ENCODE results near the gene DCUN1D3. TPM values are rescaled to one million over a fixed set of nuclear protein-coding genes. Genes with fewer than 3 reads are reported as not detected.

Gene DCUN1D3
- total and polyA plus RNA-seq, 3 donors from 2014 or later, result 15.2 to 19.5 (median 16.5) TPM

DNA sequence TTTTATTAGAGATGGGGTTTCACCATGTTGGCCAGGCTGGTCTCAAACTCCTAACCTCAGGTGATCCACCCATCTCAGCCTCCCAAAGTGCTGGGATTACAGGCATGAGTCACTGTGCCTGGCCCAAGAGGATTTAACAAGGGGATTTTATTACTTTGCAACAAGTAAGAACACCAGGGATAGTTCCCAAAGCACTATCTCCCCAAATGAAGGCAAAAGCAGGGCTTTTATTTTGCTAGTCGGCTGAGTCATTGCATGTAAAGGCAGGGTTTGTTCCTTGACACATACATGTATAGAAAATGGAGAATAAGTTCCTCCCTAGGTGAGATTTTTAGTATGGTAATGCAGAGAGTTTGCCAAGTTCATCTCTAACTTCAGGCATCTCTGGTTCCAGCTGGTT lies 69.8 kb downstream of the DCUN1D3 start:
- Histone ChIP-seq H3K9me3 (no peaks in the 10 kb centered on the region), H3K4me3 (no peak overlapping the region), H3K36me3 (ENCODE audit: low read depth, missing control alignments) (no peaks in the 10 kb centered on the region), H3K27me3 (no peaks in the 10 kb centered on the region), H3K27ac (no peak overlapping the region), H3K4me1 (no peaks in the 10 kb centered on the region)
- no peak for TF ChIP-seq POLR2A (IDR thresholded peaks at IDR 0.05)
- TF ChIP-seq, protein P1, sequence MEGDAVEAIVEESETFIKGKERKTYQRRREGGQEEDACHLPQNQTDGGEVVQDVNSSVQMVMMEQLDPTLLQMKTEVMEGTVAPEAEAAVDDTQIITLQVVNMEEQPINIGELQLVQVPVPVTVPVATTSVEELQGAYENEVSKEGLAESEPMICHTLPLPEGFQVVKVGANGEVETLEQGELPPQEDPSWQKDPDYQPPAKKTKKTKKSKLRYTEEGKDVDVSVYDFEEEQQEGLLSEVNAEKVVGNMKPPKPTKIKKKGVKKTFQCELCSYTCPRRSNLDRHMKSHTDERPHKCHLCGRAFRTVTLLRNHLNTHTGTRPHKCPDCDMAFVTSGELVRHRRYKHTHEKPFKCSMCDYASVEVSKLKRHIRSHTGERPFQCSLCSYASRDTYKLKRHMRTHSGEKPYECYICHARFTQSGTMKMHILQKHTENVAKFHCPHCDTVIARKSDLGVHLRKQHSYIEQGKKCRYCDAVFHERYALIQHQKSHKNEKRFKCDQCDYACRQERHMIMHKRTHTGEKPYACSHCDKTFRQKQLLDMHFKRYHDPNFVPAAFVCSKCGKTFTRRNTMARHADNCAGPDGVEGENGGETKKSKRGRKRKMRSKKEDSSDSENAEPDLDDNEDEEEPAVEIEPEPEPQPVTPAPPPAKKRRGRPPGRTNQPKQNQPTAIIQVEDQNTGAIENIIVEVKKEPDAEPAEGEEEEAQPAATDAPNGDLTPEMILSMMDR (IDR thresholded peaks at IDR 0.05), result no peak
- no peak for DNase-seq
- 73 to 84% methylated on average over 1 of the region's 1 CpG for WGBS, 2 donors
- intact Hi-C loops (cut with DNase I; ENCODE audit: low total_unique reads), result no loop called here

DNA sequence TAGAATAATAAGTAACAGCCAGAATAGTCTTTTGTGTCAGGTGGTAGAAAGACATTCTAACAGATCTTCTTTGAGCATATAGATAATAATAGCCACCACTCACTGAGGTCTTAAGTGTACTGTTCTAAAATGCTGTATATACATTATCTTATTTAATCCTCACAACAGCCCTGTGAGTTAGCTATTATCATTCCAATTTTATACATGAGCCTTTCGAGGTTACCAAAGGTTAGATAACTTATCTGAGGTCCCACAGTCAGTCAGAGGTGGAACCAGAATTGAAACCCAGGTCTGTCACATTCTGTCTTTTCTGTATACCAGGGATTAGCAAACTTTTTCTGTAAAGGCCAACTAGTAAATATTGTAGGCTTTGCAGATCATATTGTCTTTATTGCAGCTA lies 70.6 kb downstream of the DCUN1D3 start:
- Histone ChIP-seq H3K36me3 (ENCODE audit: low read depth, missing control alignments) (no peaks in the 10 kb centered on the region), H3K9me3 (no peaks in the 10 kb centered on the region), H3K4me3 (no peak overlapping the region), H3K4me1 (no peaks in the 10 kb centered on the region), H3K27me3 (no peaks in the 10 kb centered on the region), H3K27ac (no peak overlapping the region)
- TF ChIP-seq, protein P1 (IDR thresholded peaks at IDR 0.05), result no peak
- TF ChIP-seq POLR2A (IDR thresholded peaks at IDR 0.05), result no peak
- no peak for DNase-seq
- intact Hi-C loops (cut with DNase I; ENCODE audit: low total_unique reads), result no loop called here
- 87 to 93% methylated on average over 1 of the region's 1 CpG for WGBS, 2 donors

DNA sequence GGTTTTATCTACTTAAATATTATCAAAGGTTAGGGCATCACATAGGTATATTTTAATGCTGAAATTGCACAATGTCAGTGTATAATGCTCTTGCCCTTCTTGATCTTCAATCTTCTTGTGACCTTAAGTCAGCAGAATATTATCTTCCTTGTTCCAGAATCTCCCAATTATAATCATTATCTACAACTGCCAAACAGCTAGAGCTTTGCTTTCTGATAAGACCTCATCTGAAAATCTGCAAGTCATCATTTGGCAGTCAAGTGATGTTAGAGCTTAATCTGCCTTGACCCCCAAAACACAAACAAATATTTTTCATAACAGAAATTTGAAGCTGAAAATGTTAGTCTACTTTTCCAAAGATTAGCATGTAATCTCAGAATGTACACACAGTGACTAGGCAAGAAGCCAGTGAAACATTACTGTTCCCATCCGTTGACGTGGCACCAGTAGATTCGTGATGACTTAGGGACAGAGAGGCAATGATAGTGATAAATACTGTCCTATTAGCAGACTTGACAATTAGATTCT lies 74.1 kb downstream of the DCUN1D3 start:
- TF ChIP-seq POLR2A (IDR thresholded peaks at IDR 0.05), result no peak
- TF ChIP-seq, protein P1 (IDR thresholded peaks at IDR 0.05), result no peak
- DNase-seq, result no peak
- Histone ChIP-seq H3K4me3 (no peak overlapping the region), H3K9me3 (no peaks in the 10 kb centered on the region), H3K36me3 (ENCODE audit: low read depth, missing control alignments) (no peaks in the 10 kb centered on the region), H3K27me3 (no peaks in the 10 kb centered on the region), H3K27ac (no peak overlapping the region), H3K4me1 (no peaks in the 10 kb centered on the region)
- intact Hi-C loops (cut with DNase I; ENCODE audit: low total_unique reads), result no loop called here
- WGBS, 2 donors, result 28 to 49% methylated on average over 3 of the region's 3 CpGs

DNA sequence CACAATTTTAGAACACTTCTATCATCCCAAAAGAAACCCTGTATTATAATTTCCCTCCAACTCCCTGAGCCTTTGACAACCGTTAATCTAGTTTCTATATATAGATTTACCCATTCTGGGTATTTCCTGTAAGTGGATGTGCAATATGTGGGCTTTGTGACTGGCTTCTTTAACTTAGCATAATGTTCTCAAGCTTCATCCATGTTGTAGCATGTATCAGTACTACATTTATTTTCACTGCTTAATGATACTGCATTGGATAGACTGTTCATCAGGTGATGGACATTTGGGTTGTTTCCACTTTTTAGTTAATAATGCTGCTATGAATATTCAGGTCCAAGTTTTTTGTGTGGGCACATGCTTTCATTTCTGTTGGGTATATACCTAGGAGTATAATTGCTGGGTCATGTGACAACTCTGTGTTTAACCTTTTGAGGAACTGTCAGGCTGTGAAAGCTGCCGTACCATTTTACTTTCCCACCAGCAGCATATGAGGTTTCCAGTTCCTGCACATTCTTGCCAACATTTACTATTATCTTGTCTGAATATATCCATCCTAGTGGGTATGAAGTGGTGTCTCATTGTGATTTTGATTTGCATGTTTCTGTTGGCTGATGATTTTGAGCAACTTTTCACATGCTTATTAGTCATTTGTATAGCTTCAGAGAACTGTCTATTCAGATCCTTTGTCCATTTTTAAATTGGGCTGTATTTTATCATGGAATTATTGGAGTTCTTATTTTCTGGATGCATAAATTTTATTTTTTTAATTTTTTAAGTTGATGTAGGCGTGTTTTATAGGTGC lies 77.4 kb downstream of the DCUN1D3 start:
- Histone ChIP-seq H3K9me3 (no peaks in the 10 kb centered on the region), H3K4me1 (no peaks in the 10 kb centered on the region), H3K36me3 (ENCODE audit: low read depth, missing control alignments) (no peaks in the 10 kb centered on the region), H3K27me3 (no peaks in the 10 kb centered on the region), H3K4me3 (no peak overlapping the region), H3K27ac (no peak overlapping the region)
- intact Hi-C loops (cut with DNase I; ENCODE audit: low total_unique reads), result no loop called here
- WGBS, 2 donors, result 76 to 89% methylated on average over 3 of the region's 3 CpGs
- TF ChIP-seq, protein P1 (IDR thresholded peaks at IDR 0.05), result no peak
- no peak for TF ChIP-seq POLR2A (IDR thresholded peaks at IDR 0.05)
- DNase-seq, result no peak

DNA sequence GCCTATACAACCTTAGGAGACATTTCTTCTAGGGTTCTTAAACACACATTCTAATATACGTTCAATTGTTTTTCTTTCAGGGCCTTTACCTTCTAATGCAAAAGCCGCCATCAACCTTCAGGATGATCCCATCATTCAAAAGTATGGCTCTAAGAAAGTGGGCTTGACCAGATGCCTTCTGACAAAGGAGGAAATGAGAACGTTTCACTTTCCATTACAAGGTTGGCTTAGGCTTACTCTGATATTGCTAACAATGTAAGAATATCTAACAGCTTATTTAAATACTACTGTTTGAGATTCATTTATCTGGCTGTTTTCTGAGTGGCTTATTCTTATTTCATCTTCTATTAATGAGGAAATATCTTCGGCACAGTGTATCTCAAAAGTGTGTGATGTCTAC lies 78.5 kb downstream of the DCUN1D3 start:
- H3K4me3 ChIP-seq, result no peak overlapping the region

More for the DNA sequence above, 78.5 kb downstream of the DCUN1D3 start:
- DNase-seq, result no peak
- Histone ChIP-seq H3K27me3 (no peaks in the 10 kb centered on the region), H3K27ac (no peak overlapping the region), H3K9me3 (no peaks in the 10 kb centered on the region), H3K36me3 (ENCODE audit: low read depth, missing control alignments) (no peaks in the 10 kb centered on the region), H3K4me1 (no peaks in the 10 kb centered on the region)
- intact Hi-C loops (cut with DNase I; ENCODE audit: low total_unique reads), result no loop called here
- WGBS, 2 donors, result 88 to 95% methylated on average over 4 of the region's 4 CpGs
- TF ChIP-seq, protein P1 (IDR thresholded peaks at IDR 0.05), result no peak
- TF ChIP-seq POLR2A (IDR thresholded peaks at IDR 0.05), result no peak

Data from testis (tissue), 3 donors.